Colonic mucosa (tissue), 4 donors: Measurements from ENCODE around the gene SRF. TPM values are rescaled to one million over a fixed set of nuclear protein-coding genes. Genes with fewer than 3 reads are reported as not detected.

Experiments used
- DNase-seq: peaks from one replicate; pipeline ENCODE4 v3.0.0-alpha.2; 2020
- H3K27ac ChIP-seq: fragments of 200-600 bp; one replicate; pipeline ENCODE4 v1.8.0; 2021
- H3K27me3 ChIP-seq: fragments of 200-600 bp; one replicate; pipeline ENCODE4 v1.8.0; 2021
- H3K36me3 ChIP-seq: fragments of 200-600 bp; one replicate; pipeline ENCODE4 v1.8.0; 2021
- H3K4me1 ChIP-seq: fragments of 200-600 bp; one replicate; pipeline ENCODE4 v1.8.0; 2021; ENCODE audit warnings: mild to moderate bottlenecking
- H3K4me3 ChIP-seq: fragments of 200-600 bp; one replicate; pipeline ENCODE4 v1.8.0; 2021
- H3K9ac ChIP-seq, 2 donors: one replicate each; pipeline ENCODE4 v1.7.0; 2013; ENCODE audit warnings: control low read depth in 2 of 2, low read depth in 2 of 2, low read length in 2 of 2
- H3K9me3 ChIP-seq: fragments of 200-600 bp; one replicate; pipeline ENCODE4 v1.8.0; 2021
- intact Hi-C: fragments of 100-400 bp; cut with DNase I; formaldehyde crosslinking; loops from one replicate; pipeline ENCODE4 v1.14.1; 2022
- total RNA-seq, 2 donors: library from RNA; stranded (reverse); fragmentation: NEBNext Ultra II Directional in 1 of 2; extraction: Animal tissue kit (Norgen Biotek cat#: 25700) in 1 of 2; gene quantifications; one replicate each; pipeline ENCODE4 v1.2.1, GENCODE V29; 2021
- TF ChIP-seq, protein P1 (sequence below): fragments of 200-600 bp; IDR thresholded peaks from one replicate; pipeline ENCODE4 v1.8.0; 2022; ENCODE audit warnings: antibody characterized with exemption, mild to moderate bottlenecking
- donor health status: healthy.
- donor health status: DM: no; HTN: no; CAD: no.
- donor health status: DM: no; HTN: no; CAD: no.

Gene SRF
- total RNA-seq, 2 donors from 2014 or later, result 24.8 to 37.6 TPM

DNA sequence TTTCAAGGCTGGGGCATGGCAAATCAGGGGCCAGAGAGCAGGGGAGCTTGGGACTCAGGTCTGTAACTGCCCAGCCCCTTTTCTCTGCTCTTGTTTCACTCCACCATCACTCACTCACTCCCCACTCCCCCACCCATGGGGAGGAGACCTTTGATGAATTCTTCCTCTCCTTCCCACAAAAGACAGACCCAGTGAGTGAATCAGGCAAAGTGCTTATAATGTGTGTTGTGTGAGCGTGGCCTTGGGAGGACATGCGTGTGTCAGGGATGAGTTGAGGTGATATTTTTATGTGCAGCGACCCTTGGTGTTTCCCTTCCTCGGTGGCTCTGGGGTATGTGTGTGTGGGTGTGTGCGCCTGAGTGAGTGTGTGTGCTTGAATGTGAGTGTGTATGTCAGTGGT lies 9.9 kb downstream of the SRF start:
- peaks cover 3% of the 10 kb centered on the region for H3K4me1 ChIP-seq
- H3K9me3 ChIP-seq, result no peaks in the 10 kb centered on the region
- no peak overlapping the region for H3K27ac ChIP-seq

DNA sequence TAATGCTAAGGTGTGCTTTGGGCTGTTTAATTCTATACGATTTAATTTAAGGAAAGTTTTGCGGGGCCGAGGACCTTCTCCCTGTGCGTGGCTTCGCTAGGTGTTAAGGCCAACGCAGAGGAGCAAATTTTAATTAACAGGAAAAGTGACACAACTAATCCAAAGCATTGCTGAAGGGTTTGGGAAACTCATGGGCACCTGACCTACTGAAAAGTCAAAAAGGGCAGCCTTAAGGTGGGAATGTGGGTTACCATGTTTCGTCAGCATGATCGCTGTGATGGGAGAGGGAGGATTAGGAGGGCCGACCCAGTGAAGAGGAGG lies 10.5 kb downstream of the SRF start:
- H3K36me3 ChIP-seq, result peaks cover 13% of the 10 kb centered on the region
- TF ChIP-seq, protein P1, sequence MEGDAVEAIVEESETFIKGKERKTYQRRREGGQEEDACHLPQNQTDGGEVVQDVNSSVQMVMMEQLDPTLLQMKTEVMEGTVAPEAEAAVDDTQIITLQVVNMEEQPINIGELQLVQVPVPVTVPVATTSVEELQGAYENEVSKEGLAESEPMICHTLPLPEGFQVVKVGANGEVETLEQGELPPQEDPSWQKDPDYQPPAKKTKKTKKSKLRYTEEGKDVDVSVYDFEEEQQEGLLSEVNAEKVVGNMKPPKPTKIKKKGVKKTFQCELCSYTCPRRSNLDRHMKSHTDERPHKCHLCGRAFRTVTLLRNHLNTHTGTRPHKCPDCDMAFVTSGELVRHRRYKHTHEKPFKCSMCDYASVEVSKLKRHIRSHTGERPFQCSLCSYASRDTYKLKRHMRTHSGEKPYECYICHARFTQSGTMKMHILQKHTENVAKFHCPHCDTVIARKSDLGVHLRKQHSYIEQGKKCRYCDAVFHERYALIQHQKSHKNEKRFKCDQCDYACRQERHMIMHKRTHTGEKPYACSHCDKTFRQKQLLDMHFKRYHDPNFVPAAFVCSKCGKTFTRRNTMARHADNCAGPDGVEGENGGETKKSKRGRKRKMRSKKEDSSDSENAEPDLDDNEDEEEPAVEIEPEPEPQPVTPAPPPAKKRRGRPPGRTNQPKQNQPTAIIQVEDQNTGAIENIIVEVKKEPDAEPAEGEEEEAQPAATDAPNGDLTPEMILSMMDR, result no peak
- intact Hi-C loops, result no loop called here

More for the DNA sequence above, 9.9 kb downstream of the SRF start:
- Histone ChIP-seq H3K4me3 (no peak overlapping the region), H3K36me3 (peaks cover 13% of the 10 kb centered on the region), H3K9ac (no peak overlapping the region), H3K27me3 (no peaks in the 10 kb centered on the region)
- TF ChIP-seq, protein P1, result no peak
- intact Hi-C loops, result no loop called here
- DNase-seq, result no peak

DNA sequence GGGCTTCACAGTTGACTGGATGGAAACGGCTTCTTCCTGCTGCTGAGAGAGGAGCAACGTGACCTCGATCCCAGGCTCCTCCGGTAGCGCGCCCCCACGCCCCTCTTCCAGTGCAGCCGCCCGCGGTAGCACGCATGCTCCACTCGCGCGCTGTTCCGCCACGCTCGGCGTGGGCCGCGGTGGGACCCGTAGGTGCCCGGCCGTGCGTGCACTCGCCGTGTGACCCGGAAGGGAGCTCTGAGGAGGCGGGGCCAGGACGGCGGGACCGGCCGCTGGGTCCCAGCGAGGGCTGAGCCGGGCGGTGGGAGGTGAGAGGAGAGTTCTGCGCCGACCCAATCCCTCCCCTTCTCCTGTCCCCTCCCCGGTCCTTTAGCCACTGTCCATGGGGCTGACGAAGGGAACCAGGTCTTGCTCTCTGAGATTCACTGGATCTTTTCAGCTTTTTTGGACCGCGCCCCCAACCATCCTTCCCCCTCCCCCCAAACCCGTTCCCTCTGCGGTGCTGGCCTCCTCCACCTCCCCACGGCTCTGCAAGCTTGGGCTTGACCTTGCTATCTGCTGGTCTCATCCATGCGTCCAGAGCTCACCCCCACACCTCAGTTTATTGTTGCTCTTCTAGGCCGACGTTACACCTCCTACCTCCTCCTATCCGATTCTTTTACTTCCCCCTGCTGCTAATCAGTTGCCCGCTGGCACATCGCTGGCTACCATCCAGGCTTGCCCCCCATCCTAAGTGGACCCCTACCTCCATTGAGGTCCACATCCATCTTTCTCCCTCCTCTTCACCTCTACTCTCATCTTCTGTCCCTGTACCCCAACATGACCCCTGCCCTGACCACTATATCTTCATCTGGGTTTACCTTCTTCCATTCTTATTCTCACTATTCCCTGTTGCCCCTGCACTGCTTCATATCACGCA lies 11.1 kb downstream of the SRF start, which contains the start of gene CUL9:
TSS of gene CUL9 (plus strand) at position 255 of the 919 bp plus-strand sequence. CDS start 2,115 bp downstream, outside the sequence.
- Histone ChIP-seq H3K4me3 (peak within 1 kb of the TSS; percentile 57), H3K27me3 (no peaks in the 10 kb centered on the region), H3K36me3 (peaks cover 13% of the 10 kb centered on the region), H3K9me3 (no peaks in the 10 kb centered on the region), H3K27ac (peak within 1 kb of the TSS; percentile 31), H3K9ac (peak within 1 kb of the TSS; percentile 79 to 84), H3K4me1 (no peaks in the 10 kb centered on the region)
- TF ChIP-seq, protein P1, result no peak
- DNase-seq, result peak; percentile 87
- intact Hi-C loops, result no loop called here

More for the DNA sequence above, 10.5 kb downstream of the SRF start:
- Histone ChIP-seq H3K9me3 (no peaks in the 10 kb centered on the region), H3K27me3 (no peaks in the 10 kb centered on the region), H3K4me3 (peak overlapping the region; percentile 57), H3K27ac (peak overlapping the region; percentile 31), H3K9ac (peak overlapping the region; percentile 79 to 84), H3K4me1 (no peaks in the 10 kb centered on the region)
- no peak for DNase-seq

DNA sequence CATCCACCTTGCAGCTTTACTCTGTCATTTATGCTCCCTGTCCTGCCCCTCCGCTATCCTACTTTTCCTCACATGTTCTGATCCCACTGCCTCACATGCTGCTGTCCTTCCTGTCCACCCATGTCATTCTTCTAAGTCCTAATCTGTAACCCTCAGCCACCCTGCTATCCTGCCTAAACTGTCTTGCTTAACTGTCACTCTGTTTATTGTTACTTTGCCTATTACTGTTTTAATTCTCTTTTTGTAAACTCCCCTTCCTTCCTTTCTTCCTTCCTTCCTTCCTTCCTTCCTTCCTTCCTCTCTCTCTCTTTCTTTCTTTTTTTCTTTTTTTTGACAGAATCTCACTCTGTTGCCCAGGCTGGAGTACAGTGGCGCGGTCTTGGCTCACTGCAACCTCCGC lies 12.4 kb downstream of the SRF start:
- intact Hi-C loops, result no loop called here
- no peak overlapping the region for H3K27ac ChIP-seq
- H3K9me3 ChIP-seq, result no peaks in the 10 kb centered on the region
- TF ChIP-seq, protein P1, result no peak
- no peaks in the 10 kb centered on the region for H3K27me3 ChIP-seq
- H3K36me3 ChIP-seq, result peaks cover 13% of the 10 kb centered on the region
- H3K4me1 ChIP-seq, result no peaks in the 10 kb centered on the region
- peak overlapping the region in 1 of 2 donors; percentile 84 for H3K9ac ChIP-seq
- no peak for DNase-seq
- no peak overlapping the region for H3K4me3 ChIP-seq

DNA sequence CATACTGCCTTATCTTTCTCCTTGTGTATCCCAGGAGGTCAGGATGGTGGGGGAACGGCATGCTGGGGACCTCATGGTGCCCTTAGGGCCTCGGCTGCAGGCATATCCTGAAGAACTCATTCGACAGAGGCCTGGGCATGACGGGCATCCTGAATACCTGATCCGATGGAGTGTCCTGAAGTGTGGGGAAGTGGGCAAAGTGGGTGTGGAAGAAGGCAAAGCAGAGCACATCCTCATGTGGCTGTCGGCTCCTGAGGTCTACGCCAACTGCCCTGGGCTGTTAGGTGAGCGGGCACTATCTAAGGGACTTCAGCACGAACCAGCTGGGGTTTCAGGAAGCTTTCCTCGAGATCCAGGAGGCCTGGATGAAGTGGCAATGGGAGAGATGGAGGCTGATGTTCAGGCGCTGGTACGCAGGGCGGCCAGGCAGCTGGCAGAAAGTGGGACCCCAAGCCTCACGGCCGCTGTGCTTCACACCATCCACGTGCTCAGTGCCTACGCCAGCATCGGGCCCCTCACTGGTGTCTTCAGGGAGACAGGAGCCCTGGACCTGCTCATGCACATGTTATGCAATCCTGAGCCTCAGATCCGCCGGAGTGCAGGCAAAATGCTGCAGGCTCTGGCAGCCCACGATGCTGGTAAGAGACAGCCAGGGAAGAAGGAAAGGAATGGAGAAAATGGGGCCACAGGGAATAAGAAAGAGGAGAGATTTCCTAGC lies 13.4 kb downstream of the SRF start:
- intact Hi-C loops, result no loop called here
- no peak for DNase-seq
- H3K36me3 ChIP-seq, result peaks cover 3% of the 10 kb centered on the region

More for the DNA sequence above, 13.4 kb downstream of the SRF start:
- TF ChIP-seq, protein P1, result no peak
- Histone ChIP-seq H3K4me3 (no peak overlapping the region), H3K4me1 (no peaks in the 10 kb centered on the region), H3K9ac (no peak overlapping the region), H3K27ac (no peak overlapping the region), H3K9me3 (no peaks in the 10 kb centered on the region), H3K27me3 (no peaks in the 10 kb centered on the region)
